ENCODE data around the gene SEC24B.
A peak's percentile ranks its signal among the peaks of the same experiment; 100 is the strongest.
"Not testable (repeated sequence)": the region's sequence is repeated elsewhere in the genome, so short reads cannot be mapped to it uniquely, and the experiment has no call there.

The SEC24B gene

DNA sequence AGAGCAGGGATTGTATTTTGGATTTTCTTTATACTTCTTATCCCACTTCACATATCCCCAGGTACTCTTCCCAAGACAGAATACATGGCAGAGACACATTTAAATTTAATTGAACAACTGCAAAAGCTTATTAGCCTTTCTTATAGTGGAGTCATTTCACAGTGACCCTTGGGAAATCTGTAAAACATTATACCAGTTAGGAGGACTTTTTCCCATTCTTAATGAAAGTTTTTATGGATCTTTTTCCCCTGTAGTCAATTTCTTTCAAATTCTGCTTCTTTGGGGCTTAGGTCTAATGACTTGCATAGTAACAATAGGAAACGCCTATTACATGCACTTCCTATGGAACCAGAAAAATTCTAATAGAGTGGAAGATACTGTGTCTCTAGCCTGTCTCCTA lies 111.8 kb downstream of the SEC24B start:
- no peak for DNase-seq (ENCODE audit: low read depth)
- H3K4me3 ChIP-seq (ENCODE audit: low read depth, low read length), result no peak overlapping the region
- TF ChIP-seq, protein P1, sequence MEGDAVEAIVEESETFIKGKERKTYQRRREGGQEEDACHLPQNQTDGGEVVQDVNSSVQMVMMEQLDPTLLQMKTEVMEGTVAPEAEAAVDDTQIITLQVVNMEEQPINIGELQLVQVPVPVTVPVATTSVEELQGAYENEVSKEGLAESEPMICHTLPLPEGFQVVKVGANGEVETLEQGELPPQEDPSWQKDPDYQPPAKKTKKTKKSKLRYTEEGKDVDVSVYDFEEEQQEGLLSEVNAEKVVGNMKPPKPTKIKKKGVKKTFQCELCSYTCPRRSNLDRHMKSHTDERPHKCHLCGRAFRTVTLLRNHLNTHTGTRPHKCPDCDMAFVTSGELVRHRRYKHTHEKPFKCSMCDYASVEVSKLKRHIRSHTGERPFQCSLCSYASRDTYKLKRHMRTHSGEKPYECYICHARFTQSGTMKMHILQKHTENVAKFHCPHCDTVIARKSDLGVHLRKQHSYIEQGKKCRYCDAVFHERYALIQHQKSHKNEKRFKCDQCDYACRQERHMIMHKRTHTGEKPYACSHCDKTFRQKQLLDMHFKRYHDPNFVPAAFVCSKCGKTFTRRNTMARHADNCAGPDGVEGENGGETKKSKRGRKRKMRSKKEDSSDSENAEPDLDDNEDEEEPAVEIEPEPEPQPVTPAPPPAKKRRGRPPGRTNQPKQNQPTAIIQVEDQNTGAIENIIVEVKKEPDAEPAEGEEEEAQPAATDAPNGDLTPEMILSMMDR (conservative IDR thresholded peaks at IDR 0.05; ENCODE audit: low read depth, low read length), result no peak

DNA sequence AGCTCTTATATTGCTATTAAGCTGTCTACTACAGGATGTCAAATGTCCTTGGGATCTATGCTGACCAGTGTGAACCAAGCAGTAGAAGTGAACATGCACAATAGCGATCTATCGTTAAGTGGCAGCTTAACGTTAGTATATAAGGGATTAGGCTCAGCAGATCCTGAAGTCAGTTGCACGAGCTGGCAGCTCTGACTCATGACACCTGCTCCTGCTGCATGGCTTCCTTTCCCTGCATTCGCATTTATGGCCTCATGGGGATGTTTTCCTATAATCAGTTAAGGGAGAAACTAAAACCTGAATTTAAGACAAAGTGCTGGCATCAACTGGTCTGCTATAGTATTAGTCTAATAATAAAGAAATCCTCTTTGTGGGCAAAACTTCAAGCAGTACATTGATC lies 113.8 kb downstream of the SEC24B start:
- DNase-seq (ENCODE audit: low read depth), result no peak
- TF ChIP-seq, protein P1 (conservative IDR thresholded peaks at IDR 0.05; ENCODE audit: low read depth, low read length), result no peak
- H3K4me3 ChIP-seq (ENCODE audit: low read depth, low read length), result no peak overlapping the region

DNA sequence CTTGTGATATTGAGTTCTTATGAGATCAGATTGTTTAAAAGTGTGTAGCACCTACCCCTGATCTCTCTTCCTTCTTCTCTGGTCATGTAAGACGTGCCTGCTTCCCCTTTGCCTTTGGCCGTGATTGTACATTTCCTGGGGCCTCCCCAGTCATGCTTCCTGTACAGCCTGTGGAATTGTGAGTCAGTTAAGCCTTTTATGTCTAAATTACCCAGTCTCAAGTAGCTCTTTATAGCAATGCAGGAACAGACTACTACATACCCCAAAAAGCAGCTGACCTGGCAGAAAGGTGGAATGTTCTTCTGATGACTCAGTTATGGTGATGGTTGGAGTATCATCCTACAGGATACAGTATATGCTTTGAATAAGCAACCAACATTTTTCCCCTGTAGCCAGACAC lies 115.0 kb downstream of the SEC24B start:
- TF ChIP-seq, protein P1 (conservative IDR thresholded peaks at IDR 0.05; ENCODE audit: low read depth, low read length), result no peak

DNA sequence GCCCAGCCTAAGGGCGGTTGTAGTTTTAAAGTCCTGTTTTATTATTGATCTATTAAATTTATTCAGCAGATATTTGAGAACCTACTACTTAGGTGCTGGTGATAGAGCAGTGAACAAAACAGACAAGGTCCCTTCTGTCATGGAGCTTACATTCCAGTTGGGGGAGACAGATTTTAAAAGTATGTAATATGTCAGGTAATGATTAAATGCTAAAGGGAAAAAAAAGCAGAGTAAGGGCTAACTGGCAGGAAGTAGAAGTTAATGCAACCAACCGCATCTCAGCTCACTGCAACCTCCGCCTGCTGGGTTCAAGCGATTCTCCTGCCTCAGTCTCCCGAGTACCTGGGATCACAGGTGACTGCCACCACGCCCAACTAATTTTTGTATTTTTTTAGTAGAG lies 118.6 kb downstream of the SEC24B start:
- DNase-seq (ENCODE audit: low read depth), result no peak
- TF ChIP-seq, protein P1 (conservative IDR thresholded peaks at IDR 0.05; ENCODE audit: low read depth, low read length), result no peak
- H3K4me3 ChIP-seq (ENCODE audit: low read depth, low read length), result no peak overlapping the region

More for the DNA sequence above, 115.0 kb downstream of the SEC24B start:
- H3K4me3 ChIP-seq (ENCODE audit: low read depth, low read length), result no peak overlapping the region
- peak; percentile 93 for DNase-seq (ENCODE audit: low read depth)

DNA sequence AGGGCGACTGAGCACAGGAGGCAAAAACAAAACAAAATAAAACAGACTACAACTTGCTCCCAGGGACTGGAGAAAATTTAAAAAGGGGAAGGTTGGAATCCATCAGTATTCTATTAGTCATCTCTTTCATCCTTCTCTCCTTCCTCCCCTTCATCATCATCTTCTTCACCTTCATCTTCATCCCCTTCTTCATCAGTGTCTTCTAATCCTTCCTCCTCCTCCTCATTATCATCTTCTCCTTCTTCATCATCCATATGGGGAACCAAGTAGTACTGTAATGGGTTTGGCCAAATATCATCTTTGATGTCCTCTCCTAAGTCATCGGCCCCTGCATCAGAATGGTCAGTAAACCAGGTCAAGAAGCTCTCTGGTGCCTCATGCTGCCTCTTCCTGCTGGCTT lies 119.5 kb downstream of the SEC24B start:
- TF ChIP-seq, protein P1 (conservative IDR thresholded peaks at IDR 0.05; ENCODE audit: low read depth, low read length), result no peak
- DNase-seq (ENCODE audit: low read depth), result no peak
- no peak overlapping the region for H3K4me3 ChIP-seq (ENCODE audit: low read depth, low read length)

DNA sequence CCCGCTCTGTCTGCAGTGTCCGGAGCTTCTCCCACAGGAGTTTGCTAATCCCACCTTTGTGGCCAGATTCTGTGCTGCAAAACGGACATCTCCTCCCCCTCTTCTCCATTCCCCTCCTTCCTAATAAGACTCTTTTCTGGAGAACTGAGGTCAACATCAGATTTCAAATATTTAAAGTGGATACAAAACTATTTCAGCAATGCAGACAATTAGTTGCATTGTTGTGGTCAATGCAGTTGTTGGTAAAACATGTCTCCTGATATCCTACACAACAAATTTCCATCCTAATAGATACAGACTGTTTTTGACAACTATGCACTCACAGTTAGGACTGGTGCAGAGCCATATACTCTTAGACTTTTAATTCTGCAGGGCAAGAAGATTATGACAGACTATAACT lies 121.4 kb downstream of the SEC24B start:
- TF ChIP-seq, protein P1 (conservative IDR thresholded peaks at IDR 0.05; ENCODE audit: low read depth, low read length), result no peak
- no peak overlapping the region for H3K4me3 ChIP-seq (ENCODE audit: low read depth, low read length)
- DNase-seq (ENCODE audit: low read depth), result no peak

DNA sequence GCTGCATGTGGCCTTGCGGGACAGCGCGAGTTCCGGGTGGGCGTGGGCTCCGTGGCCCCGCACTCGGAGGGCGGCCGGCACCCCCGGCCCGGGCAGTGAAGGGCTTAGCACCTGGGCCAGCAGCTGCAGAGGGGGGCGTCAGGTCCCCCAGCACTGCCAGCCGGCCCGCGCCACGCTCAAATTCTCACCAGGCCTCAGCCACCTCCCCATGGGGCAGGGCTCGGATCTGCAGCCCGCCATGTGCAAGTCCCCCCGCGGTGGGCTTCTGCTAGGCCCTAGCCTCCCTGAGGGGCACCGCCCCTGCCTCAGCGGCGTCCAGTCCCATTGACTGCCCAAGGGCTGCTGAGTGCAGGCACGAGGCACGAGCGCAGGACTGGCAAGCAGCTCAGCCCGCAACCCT lies 123.8 kb downstream of the SEC24B start:
- H3K4me3 ChIP-seq (ENCODE audit: low read depth, low read length), result no peak overlapping the region
- TF ChIP-seq, protein P1 (conservative IDR thresholded peaks at IDR 0.05; ENCODE audit: low read depth, low read length), result no peak
- no peak for DNase-seq (ENCODE audit: low read depth)

DNA sequence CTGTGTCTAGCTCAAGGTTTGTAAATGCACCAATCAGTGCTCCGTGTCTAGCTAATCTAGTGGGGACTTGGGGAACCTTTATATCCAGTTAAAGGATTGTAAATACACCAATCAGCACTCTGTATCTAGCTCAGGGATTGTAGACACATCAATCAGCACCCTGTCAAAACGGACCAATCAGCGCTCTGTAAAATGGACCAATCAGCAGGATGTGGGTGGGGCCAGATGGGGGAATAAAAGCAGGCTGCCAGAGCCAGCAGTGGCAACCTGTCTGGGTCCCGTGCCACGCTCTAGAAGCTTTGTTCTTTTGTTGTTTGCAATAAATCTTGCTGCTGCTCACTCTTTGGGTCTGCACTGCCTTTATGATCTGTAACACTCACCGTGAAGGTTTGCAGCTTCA lies 124.5 kb downstream of the SEC24B start:
- not testable (repeated sequence) for DNase-seq (ENCODE audit: low read depth)

More for the DNA sequence above, 124.5 kb downstream of the SEC24B start:
- not testable (repeated sequence) for H3K4me3 ChIP-seq (ENCODE audit: low read depth, low read length)
